Psoas muscle (tissue), 8 donors: ENCODE measurements around the gene SHC3. TPM values are rescaled to one million over a fixed set of nuclear protein-coding genes. Genes with fewer than 3 reads are reported as not detected.

Experiments used
- ATAC-seq, 4 donors: fragments of 200-7000 bp; cut with Tn5 transposase; one replicate each; pipeline ENCODE4 v1.9.1; 2020; ENCODE audit warnings: moderate library complexity in 3 of 4, mild to moderate bottlenecking in 2 of 4
- DNase-seq, 2 donors: peaks; one replicate each; pipeline ENCODE4 v3.0.0-alpha.2; 2020
- H3K27ac ChIP-seq: fragments of 200-600 bp; one replicate; pipeline ENCODE4 v1.8.0; 2022
- H3K27me3 ChIP-seq, 3 donors: fragments of 200-600 bp in 1 of 3; one replicate each; pipeline versions ENCODE4 v1.6.1 to v1.8.0; 2013 to 2022; ENCODE audit warnings: low read length in 2 of 3, mild to moderate bottlenecking in 2 of 3, moderate library complexity in 1 of 3; ENCODE audit not compliant: insufficient read depth in 3 of 3
- H3K36me3 ChIP-seq, 2 donors: fragments of 200-600 bp in 1 of 2; one replicate each; pipeline versions ENCODE4 v1.6.1 to v1.8.0; 2013 to 2022; ENCODE audit warnings: low read depth in 1 of 2, mild to moderate bottlenecking in 1 of 2, moderate library complexity in 1 of 2; ENCODE audit not compliant: insufficient read depth in 1 of 2
- H3K4me1 ChIP-seq: fragments of 200-600 bp; one replicate; pipeline ENCODE4 v1.8.0; 2022
- H3K4me3 ChIP-seq: fragments of 200-600 bp; one replicate; pipeline ENCODE4 v1.8.0; 2022; ENCODE audit warnings: mild to moderate bottlenecking
- H3K9me3 ChIP-seq: fragments of 200-600 bp; one replicate; pipeline ENCODE4 v1.8.0; 2022
- CTCF ChIP-seq: fragments of 200-600 bp; IDR thresholded peaks from one replicate; pipeline ENCODE4 v1.8.0; 2022; ENCODE audit warnings: antibody characterized with exemption
- WGBS, 3 donors: extraction: QIAGEN DNeasy Blood & Tissue Kit; methylation state at CpG; one replicate each; pipeline versions ENCODE4 v1.1.6 to v1.1.7; 2013; 5-methylcytosine and 5-hydroxymethylcytosine counted together
- intact Hi-C, 2 donors: fragments of 100-400 bp; cut with DNase I; formaldehyde crosslinking; loops; one replicate each; pipeline versions ENCODE4 v1.11.0 to v1.14.2; 2022
- polyA plus RNA-seq, 3 donors: library from polyadenylated mRNA; stranded (reverse); fragments of 200-250 nt; gene quantifications; one replicate each; pipeline ENCODE4 v1.2.3, GENCODE V29; 2013
- total RNA-seq, 4 donors: library from RNA; stranded (reverse); fragmentation: NEBNext Ultra II Directional in 2 of 4; extraction: Animal tissue kit (Norgen Biotek cat#: 25700) in 2 of 4; gene quantifications; one replicate each; pipeline versions ENCODE4 v1.2.1 to v1.2.4, GENCODE V29; 2021 to 2023
- donor health status: healthy with polysubstance abuse.
- donor health status: DM: no; HTN: no; CAD: no; lungs with moderate emphysema.
- donor health status: Bipolar disorder and iron deficiency.
- donor health status: healthy.
- donor health status: DM: yes; HTN: yes; CAD: no.
- donor health status: DM: no; HTN: no; CAD: no.
- donor health status: DM: no; HTN: no; CAD: no.
- donor health status: DM: yes; HTN: yes; CAD: no.

Gene SHC3
- total and polyA plus RNA-seq, 7 donors = 0.04 to 0.71 (median 0.20) TPM

GRCh38 chr9:89168901-89169813 lies 9.5 kb downstream of the SHC3 start:
- Histone ChIP-seq H3K36me3 (no peaks in the 10 kb centered on the region), H3K27ac (no peak overlapping the region), H3K27me3 (no peaks in the 10 kb centered on the region), H3K4me3 (no peak overlapping the region), H3K9me3 (no peaks in the 10 kb centered on the region), H3K4me1 (no peaks in the 10 kb centered on the region)
- intact Hi-C loops = no loop called here
- DNase-seq (no peak), ATAC-seq (no peak)
- 83 to 90% (median 88%) methylated on average over 9 of the region's 9 CpGs for WGBS, 3 donors
- no peak for TF ChIP-seq CTCF

GRCh38 chr9:89167788-89168187 lies 10.8 kb downstream of the SHC3 start:
- ATAC-seq = no peak

GRCh38 chr9:89166852-89167251 lies 11.8 kb downstream of the SHC3 start:
- no peak overlapping the region for H3K27ac ChIP-seq
- 60 to 61% (median 61%) methylated on average over 4 of the region's 4 CpGs for WGBS, 3 donors
- no peaks in the 10 kb centered on the region for H3K9me3 ChIP-seq
- no peak overlapping the region for H3K4me3 ChIP-seq
- no peaks in the 10 kb centered on the region for H3K4me1 ChIP-seq
- intact Hi-C loops = no loop called here
- ATAC-seq = no peak
- H3K27me3 ChIP-seq = no peaks in the 10 kb centered on the region
- no peaks in the 10 kb centered on the region for H3K36me3 ChIP-seq
- DNase-seq = no peak
- no peak for TF ChIP-seq CTCF

More at GRCh38 chr9:89167788-89168187, 10.8 kb downstream of the SHC3 start:
- intact Hi-C loops = no loop called here
- H3K9me3 ChIP-seq = no peaks in the 10 kb centered on the region
- DNase-seq = no peak
- H3K36me3 ChIP-seq = no peaks in the 10 kb centered on the region
- 90 to 95% (median 90%) methylated on average over 5 of the region's 5 CpGs for WGBS, 3 donors
- no peaks in the 10 kb centered on the region for H3K27me3 ChIP-seq
- no peak overlapping the region for H3K27ac ChIP-seq
- TF ChIP-seq CTCF = no peak
- no peak overlapping the region for H3K4me3 ChIP-seq
- no peaks in the 10 kb centered on the region for H3K4me1 ChIP-seq

- WGBS, 3 donors = 79 to 94% (median 82%) methylated on average over 6 of the region's 6 CpGs
- Histone ChIP-seq H3K27me3 (no peaks in the 10 kb centered on the region), H3K4me1 (no peaks in the 10 kb centered on the region), H3K27ac (no peak overlapping the region), H3K9me3 (no peaks in the 10 kb centered on the region), H3K4me3 (no peak overlapping the region), H3K36me3 (no peaks in the 10 kb centered on the region)
- no peak for TF ChIP-seq CTCF
- intact Hi-C loops = no loop called here
- no peak for ATAC-seq
- DNase-seq = no peak
Observed at GRCh38 chr9:89165880-89166279, 12.7 kb downstream of the SHC3 start.

GRCh38 chr9:89165341-89165740 lies 13.3 kb downstream of the SHC3 start:
- Histone ChIP-seq H3K4me3 (no peak overlapping the region), H3K36me3 (no peaks in the 10 kb centered on the region), H3K27ac (no peak overlapping the region), H3K9me3 (no peaks in the 10 kb centered on the region), H3K4me1 (no peaks in the 10 kb centered on the region), H3K27me3 (no peaks in the 10 kb centered on the region)
- ATAC-seq (no peak), DNase-seq (no peak)
- intact Hi-C loops = no loop called here
- no peak for TF ChIP-seq CTCF
